GM21528 (cell line): Measurements from ENCODE around the gene METTL16.

Experiments
- ATAC-seq: cut with Tn5 transposase; IDR thresholded peaks from one replicate; pipeline ENCODE4 v1.9.1; 2021; ENCODE audit warnings: mild to moderate bottlenecking, moderate library complexity; ENCODE audit not compliant: unreplicated experiment, low FRiP score

METTL16 gene

DNA sequence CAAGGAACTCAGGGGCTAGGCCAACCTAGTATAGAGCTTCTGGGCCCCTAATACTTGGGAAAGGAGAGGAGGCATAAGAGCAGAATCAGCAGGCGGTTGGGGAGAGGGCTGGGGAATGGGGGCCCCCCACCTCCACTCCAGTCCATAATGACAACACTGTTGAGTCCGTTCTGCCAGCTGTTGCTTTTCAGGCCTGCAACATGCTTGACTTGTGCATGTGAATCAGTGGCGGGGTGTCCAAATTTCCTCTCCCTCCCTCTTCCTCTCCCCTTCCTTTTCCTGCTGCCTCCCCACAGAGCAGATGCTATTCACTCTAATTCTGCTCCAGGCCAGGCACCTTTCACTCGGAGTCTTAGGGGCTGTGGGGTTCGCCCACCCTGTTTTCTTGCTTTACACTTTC lies 142.6 kb downstream of the METTL16 start:
- no peak for ATAC-seq

DNA sequence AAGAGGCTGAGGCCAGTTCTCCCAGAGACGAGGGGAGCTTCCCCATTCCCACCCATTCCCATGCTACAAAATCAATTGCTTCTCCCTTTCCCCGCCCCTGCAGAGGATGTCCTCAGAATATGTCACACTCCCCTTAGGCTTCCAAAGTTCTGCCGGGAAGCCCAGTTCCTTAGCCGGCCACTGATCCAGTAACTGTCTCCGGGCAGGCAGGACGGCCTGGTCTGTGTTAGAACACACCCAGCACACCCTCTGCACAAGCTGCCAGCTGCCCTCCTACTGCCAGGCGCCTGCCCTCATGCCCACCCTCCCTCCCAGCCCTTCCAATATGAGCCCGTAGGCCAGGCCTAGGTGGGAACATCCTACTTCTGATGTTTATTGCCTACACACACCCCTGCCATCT lies 143.3 kb downstream of the METTL16 start:
- no peak for ATAC-seq

DNA sequence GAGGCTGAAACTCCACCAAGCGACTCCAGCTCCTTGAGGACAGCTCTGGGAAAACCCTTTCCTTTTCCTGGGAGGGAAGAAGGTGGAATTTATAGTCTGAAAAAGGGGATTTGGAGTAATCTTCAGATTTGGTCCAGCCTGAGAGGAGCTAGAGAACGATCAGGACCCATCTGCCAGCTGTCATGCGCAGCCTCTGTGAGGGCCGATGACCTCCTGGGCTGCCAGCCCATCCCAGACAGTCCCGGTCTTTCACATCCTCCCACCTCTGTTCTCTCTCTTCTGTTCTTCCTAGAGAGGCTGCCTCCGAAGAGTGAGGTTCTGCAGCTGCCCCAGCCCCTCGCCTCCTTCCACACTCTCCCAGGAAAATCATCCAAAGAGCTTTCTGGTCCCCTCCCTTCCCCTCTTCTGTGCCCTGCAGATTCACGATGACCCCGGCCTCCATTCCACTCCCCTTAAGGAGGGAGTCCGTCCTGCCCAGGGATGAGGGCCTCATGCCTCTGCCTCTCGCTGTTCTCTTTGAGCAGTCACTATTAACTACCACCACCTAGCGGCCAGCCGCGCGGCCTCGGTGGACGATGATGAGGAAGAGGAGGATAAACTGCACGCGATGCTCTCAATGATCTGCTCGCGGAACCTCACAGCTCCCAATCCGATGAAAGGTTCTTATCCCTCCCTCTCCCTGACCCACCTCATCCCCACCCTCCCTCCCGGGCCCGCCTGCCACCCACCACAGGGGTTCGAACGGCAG lies 144.8 kb downstream of the METTL16 start:
- ATAC-seq = no peak
